Neutrophil (primary cell): Measurements from ENCODE around the gene CCDC40.

Source experiments
- H3K27ac ChIP-seq: fragments of 200-600 bp; sonication (generic); 2 replicates; pipeline ENCODE4 v1.5.1; 2016; ENCODE audit warnings: mild to moderate bottlenecking, moderate library complexity
- H3K27me3 ChIP-seq: fragments of 200-600 bp; sonication (generic); 2 replicates; pipeline ENCODE4 v1.6.0; 2016; ENCODE audit warnings: mild to moderate bottlenecking
- H3K36me3 ChIP-seq: fragments of 200-600 bp; sonication (generic); 2 replicates; pipeline ENCODE4 v1.5.1; 2017
- H3K4me1 ChIP-seq, 2 experiments: fragments of 200-600 bp in 1 of 2; sonication (generic) in 1 of 2; 1 replicate in 1 of 2; 2 replicates in 1 of 2; pipeline versions ENCODE4 v1.5.1 to v1.6.1; 2013 to 2016; ENCODE audit warnings: low read depth in 1 of 2, low read length in 1 of 2, mild to moderate bottlenecking in 1 of 2, moderate library complexity in 1 of 2; ENCODE audit not compliant: control insufficient read depth in 1 of 2, insufficient read depth in 1 of 2
- H3K4me3 ChIP-seq, 2 experiments: fragments of 200-600 bp in 1 of 2; sonication (generic) in 1 of 2; 1 replicate in 1 of 2; 2 replicates in 1 of 2; pipeline ENCODE4 v1.5.1; 2013 to 2016; ENCODE audit warnings: low read depth in 1 of 2, low read length in 1 of 2, mild to moderate bottlenecking in 1 of 2, moderate library complexity in 1 of 2
- H3K9me3 ChIP-seq: fragments of 200-600 bp; sonication (generic); 2 replicates; pipeline ENCODE4 v1.5.1; 2016
- TF ChIP-seq, protein P1 (sequence below): fragments of 200-600 bp; sonication (generic); IDR thresholded peaks from 2 replicates; pipeline ENCODE4 v1.5.1; 2016; ENCODE audit warnings: antibody characterized with exemption

CCDC40 gene

DNA sequence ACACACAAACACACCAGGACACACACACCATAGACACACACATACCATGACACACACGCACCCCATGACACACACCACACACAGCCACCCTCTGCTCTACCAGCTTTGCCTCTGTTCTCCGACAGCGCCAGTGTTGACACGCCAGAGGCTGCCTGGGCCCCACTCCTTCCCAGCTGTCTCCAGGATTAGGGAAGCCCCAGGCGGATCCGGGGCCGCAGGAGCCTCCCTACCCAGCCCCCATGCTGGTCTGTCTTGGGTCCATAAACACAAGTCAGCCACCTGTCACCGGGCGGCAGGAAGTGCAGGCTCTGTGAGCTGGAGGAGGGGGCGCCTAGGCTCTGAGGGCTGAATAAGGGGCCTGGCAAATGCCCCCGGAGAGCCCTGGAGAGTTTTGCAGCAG, 11.3 kb upstream of the CCDC40 start:
- no peak overlapping the region for H3K27ac ChIP-seq
- H3K27me3 ChIP-seq: peaks cover 16% of the 10 kb centered on the region
- no peaks in the 10 kb centered on the region for H3K9me3 ChIP-seq
- no peak overlapping the region for H3K4me3 ChIP-seq
- H3K4me1 ChIP-seq: no peaks in the 10 kb centered on the region
- H3K36me3 ChIP-seq: no peaks in the 10 kb centered on the region
- TF ChIP-seq, protein P1, sequence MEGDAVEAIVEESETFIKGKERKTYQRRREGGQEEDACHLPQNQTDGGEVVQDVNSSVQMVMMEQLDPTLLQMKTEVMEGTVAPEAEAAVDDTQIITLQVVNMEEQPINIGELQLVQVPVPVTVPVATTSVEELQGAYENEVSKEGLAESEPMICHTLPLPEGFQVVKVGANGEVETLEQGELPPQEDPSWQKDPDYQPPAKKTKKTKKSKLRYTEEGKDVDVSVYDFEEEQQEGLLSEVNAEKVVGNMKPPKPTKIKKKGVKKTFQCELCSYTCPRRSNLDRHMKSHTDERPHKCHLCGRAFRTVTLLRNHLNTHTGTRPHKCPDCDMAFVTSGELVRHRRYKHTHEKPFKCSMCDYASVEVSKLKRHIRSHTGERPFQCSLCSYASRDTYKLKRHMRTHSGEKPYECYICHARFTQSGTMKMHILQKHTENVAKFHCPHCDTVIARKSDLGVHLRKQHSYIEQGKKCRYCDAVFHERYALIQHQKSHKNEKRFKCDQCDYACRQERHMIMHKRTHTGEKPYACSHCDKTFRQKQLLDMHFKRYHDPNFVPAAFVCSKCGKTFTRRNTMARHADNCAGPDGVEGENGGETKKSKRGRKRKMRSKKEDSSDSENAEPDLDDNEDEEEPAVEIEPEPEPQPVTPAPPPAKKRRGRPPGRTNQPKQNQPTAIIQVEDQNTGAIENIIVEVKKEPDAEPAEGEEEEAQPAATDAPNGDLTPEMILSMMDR: no peak

DNA sequence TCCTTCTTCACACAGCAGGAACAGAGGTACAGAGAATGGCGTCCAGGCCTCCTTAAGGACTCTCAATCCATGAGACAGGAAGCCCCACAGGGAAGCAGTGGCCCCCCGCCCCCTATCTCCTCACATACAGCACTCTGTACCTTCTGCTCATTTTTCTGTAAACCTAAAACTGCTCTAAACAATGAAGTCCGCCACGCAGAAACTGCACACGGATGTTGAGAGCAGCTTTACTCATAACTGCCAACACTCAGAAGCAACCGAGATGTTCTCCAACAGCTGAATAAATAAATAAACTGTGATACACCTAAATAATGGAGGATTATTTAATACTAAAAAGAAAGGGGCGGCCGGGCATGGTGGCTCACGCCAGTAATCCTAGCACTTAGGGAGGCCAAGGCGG, 10.6 kb upstream of the CCDC40 start:
- TF ChIP-seq, protein P1: no peak
- Histone ChIP-seq H3K36me3 (no peaks in the 10 kb centered on the region), H3K4me3 (no peak overlapping the region), H3K4me1 (no peaks in the 10 kb centered on the region), H3K27ac (no peak overlapping the region), H3K9me3 (no peaks in the 10 kb centered on the region), H3K27me3 (peaks cover 22% of the 10 kb centered on the region)

DNA sequence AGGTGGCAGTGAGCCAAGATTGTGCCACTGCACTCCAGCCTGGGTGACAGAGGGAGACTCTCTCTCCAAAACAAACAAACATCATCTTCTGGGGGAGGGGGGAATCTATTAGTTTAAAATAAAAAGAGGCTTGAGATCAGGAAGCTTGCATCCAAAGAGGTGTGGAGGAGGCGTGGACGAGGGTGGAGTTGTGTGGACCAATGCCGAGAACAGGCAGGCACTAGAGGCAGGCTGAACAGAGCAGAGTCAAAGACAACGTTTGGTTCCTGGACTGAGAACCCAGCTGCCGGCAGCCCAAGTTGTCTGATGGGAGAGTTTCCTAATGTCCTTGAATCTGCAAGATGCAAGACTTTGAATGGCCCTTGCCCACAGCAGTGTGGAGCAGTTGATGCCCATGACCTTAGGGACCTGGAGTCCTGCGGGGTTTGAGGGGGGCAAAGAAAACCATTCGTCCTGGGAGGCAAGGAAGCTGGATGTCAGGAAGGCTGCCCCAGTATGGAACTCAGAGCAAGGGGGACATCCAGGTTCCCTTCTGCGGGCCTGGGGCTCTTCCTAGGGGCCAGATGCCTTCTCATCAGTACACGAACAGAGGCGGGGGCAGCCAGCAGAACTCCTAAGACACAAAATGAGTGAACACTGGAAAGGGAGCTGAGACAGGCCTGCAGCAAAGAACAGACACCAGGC, 9.9 kb upstream of the CCDC40 start:
- peaks cover 28% of the 10 kb centered on the region for H3K27me3 ChIP-seq
- TF ChIP-seq, protein P1: no peak
- no peak overlapping the region for H3K4me3 ChIP-seq
- no peaks in the 10 kb centered on the region for H3K4me1 ChIP-seq
- H3K36me3 ChIP-seq: no peaks in the 10 kb centered on the region
- H3K27ac ChIP-seq: no peak overlapping the region
- no peaks in the 10 kb centered on the region for H3K9me3 ChIP-seq

DNA sequence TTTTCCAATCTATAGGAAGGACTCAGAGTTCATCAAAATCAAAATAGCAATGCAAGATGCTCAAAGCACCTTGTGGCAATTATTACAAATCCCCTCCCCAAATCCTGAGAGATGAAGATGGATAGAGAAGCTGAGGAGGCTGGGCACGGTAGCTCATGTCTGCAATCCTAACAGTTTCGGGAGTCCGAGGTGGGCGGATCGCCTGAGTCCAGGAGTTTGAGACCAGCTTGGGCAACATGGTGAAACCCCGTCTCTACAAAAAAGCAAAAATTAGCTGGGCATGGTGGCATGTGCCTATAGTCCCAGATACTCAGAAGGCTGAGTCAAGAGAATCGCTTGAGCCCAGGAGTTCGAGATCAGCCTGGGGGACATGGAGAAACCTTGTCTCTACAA, 9.4 kb upstream of the CCDC40 start:
- no peaks in the 10 kb centered on the region for H3K4me1 ChIP-seq
- H3K4me3 ChIP-seq: no peak overlapping the region
- no peaks in the 10 kb centered on the region for H3K9me3 ChIP-seq
- H3K27ac ChIP-seq: no peak overlapping the region
- TF ChIP-seq, protein P1: no peak
- H3K27me3 ChIP-seq: peaks cover 33% of the 10 kb centered on the region
- H3K36me3 ChIP-seq: no peaks in the 10 kb centered on the region

DNA sequence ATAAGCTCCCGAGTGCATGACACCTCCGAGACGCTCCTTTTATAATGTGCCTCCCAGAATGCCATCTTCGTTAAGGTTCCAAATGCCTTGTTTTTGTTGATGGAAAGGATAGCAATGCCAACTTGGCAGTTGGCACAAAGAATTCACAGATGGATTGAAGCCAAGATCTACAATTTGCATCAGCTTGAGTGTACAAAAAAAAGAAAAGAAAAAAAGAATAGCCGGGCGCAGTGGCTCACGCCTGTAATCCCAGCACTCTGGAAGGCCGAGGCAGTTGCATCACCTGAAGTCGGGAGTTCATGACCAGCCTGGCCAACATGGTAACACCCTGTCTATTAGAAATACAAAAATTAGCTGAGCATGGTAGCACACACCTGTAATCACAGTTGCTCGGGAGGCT, 8.4 kb upstream of the CCDC40 start:
- Histone ChIP-seq H3K36me3 (no peaks in the 10 kb centered on the region), H3K4me3 (no peak overlapping the region), H3K27ac (no peak overlapping the region), H3K27me3 (peaks cover 41% of the 10 kb centered on the region), H3K4me1 (no peaks in the 10 kb centered on the region), H3K9me3 (no peaks in the 10 kb centered on the region)
- TF ChIP-seq, protein P1: no peak
